Activated CD8-positive, alpha-beta memory T cell treated with anti-CD3 and anti-CD28 coated beads for 4 hours (primary cell): Measurements from ENCODE around the gene ZNF513.

Source experiments
- DNase-seq, 2 donors: peaks; one replicate each; pipeline ENCODE4 v3.0.0-alpha.2; 2020; ENCODE audit warnings: low read depth in 2 of 2

The ZNF513 gene

DNA sequence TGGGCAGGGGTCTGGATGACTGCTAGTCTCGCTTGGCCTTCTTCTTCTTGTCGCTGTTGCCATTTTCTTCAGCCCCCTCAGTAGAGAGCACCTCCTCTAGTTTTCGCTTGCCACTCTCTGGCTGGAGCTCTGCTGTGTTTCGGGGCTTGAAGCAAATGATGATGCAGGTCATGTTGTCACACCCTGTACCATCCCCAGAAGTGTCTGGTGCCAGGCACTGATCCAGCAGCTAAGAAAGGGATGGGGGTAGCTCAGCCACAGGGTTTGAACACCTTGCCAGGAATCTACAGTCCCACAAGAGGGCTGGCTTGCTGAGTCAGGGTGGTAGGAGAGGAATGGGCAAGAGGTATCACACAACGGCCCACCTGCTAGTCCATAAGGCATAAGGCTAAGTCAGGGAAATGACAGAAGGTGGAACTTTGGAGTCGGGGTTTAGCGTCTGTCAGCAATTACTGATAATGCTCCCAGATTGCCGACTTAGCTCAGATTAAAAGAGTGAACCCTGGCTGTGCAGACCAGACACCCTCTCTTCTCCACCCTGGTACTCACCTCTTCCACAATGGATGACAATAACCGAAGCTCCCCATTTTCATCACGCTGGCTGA is 1.1 kb upstream of the ZNF513 start:
- no peak for DNase-seq

- no peak for DNase-seq
These were observed 503 bp downstream of the ZNF513 start for GRCh38 chr2:27379836-27380625.

DNA sequence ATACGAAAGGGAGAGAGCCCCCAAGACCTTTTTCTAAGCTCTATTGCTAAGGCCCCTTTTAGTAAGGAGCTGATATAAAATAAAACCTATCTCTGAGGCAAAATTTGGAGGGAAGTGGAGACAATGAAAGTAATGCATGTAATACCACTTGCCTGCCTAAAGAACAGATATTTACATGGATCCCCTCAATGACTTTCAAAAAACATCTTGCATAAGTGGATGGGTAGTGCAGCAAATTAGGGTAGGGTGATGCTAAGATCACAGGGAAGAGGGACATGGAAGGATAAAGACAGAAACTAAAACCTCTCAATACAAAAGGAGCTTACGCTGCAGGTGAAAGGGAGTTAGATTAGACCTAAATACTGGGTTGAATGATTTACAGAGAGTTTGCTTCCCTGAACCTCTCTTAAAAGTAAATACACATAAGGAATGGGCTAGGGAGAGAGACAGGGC is 1.1 kb downstream of the ZNF513 start:
- no peak for DNase-seq

DNA sequence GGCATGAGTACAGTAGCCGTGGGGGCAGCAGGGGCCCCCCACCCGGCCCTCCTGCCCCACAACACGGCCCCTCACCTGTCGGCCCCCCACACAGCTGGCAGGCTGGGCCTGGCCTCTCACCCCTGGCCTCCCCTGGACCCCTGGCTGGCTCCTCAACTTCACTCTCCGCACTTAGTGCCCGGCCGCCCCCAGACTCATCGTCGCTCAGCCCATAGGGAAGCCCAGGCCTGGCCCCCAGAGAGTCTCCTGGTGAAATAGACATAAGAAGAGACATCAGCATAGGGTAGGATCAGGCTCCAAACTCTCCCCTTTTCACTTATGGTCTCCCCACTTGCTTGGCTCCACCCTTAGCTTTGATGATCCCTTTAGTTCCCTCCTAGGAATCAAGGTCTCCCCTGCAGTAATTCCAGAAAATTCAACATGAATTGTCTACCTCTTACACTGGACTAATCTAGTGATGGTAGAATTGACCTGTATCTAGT is 1.7 kb downstream of the ZNF513 start:
- DNase-seq = no peak

- no peak for DNase-seq
These were observed 2.3 kb downstream of the ZNF513 start for GRCh38 chr2:27378096-27378808.

- no peak for DNase-seq
These were observed 2.9 kb downstream of the ZNF513 start for GRCh38 chr2:27377618-27378095.

DNA sequence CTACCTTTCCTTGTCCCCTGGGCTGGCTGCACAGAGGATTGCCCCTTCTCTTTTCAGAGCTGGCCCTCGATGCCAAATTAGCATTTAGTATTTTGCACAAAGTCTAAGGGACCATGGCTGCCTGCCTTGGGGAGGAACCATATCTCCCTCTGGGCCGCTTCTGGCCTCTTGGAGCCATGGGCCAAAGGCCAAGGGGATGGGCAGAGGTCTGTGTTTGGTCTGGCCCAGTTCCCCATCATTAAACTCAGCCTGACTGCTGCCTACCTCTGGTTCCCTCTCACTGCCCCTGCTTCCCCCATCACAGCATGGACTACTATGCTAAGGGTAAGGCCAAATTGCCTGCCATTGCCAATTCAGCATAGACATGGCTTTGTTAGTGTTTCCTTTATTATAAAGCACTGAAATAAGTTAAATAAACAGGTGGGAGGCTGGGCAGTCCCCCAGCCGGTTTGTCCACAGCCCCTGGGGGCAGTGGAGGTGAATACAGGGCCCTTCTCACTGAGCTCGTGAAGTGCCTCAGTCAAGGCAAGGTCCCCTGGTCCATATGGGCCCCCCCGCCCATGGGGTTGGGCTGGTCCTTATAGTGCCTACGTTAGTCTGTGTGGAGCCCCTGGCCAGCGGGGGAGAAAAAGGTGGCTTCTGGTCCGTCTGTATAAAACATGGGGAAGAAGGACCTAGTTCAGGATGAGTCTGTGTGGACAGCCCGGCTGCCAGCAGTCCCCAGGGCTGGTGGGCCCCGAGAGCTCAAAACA is 3.5 kb downstream of the ZNF513 start:
- no peak for DNase-seq

DNA sequence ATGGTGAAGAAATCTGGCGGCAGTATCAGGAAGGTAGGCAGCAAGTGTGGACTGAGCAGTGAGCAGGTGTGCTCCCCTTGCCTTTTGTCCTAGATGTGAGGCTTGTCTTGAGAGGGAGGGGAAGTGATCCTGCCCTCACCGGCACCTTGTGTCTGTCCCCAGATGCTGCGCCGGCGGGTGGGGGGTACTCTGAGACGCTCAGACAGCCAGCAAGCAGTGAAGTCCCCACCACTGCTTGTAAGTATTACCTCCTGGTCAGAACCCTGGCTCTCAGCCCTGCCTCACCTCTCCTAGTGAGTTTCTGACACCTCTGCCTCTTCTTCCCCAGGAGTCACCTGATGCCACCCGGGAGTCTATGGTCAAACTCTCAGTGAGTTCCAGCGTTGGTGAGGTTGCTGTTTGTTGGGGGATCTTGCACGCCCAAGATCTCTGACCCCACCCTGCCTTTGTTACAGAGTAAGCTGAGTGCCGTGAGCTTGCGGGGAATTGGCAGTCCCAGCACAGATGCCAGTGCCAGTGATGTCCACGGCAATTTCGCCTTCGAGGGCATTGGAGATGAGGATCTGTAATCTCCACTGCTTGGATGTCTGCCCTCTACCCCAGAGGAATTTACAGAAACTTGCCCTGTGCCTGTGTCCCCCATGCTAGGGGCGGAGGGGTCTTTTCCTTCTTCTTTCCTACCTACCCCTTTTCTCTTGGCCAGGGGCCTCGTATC is 4.2 kb downstream of the ZNF513 start:
- no peak for DNase-seq

GRCh38 chr2:27375513-27376099 is 4.9 kb downstream of the ZNF513 start:
- DNase-seq = no peak

DNA sequence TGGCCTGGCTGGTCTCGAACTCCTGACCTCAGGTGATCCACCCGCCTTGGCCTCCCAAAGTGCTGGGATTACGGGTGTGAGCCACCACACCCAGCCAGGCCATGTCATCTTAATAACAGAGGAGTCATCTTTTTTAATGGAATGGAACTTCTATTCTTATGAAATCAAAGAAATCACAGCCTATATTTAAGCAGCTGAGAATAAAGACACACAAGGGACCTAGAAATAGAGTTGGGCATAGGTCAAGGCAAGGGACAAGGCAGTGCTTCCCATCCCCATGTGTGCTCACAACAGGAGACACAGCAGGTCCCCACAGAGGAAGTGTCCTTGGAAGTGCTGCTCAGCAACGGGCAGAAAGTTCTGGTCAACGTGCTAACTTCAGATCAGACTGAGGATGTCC is 7.0 kb downstream of the ZNF513 start:
- DNase-seq = no peak

DNA sequence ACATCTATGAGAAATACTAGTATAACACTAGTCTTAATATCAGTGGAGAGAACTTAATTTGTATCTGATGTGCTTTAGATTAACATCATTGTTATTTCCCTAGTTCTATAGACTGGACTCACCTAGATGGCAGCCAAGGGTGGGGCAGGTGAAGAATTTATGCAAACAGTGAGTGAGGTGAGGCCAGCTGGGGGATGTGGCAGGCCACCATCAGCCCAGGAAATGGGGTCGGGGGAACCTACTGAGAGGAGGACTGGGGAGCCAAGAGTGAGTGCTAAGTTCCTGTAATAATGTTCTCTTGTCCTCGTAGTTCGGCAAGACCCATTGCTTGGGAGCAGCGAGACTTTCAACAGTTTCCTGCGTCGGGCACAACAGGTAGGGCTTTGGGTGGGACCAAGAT is 7.6 kb downstream of the ZNF513 start:
- DNase-seq = no peak

DNA sequence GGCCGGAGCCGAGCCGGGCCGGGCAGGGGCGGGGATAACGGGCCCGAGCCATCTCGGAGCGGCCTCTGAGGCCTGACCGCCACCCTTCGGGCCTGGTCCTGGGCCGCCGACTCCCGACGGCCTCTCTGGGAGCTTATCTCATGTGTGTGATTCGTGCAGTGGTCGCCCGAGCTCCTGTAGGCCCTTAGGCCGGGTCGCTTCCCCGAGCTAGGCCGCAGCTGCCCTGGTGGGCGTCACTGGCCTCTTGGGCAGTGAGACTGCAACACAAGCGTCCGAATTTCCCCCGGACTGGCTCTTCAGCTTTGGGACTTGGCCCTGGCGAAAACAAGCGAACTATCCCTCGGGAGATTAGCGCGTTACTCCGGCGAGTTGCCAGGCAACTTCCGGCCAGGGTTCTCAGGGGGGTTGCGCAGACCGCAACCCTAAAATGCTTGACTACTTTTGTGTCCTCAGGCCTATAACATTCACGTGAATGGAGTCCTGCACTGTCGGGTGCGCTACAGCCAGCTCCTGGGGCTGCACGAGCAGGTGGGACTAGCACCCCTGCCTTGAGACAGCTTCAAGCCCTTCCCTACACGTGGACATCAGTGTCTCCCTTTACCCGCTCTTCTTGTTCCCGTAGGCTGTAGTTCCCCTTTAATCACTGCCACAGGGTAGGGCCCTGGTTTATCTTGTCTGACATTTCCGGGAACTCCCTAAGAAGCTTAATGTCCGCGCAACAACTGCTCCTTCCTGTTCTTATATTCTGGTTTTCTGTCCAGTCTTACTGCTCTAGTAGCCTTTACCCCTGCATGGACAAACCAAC is 9.5 kb downstream of the ZNF513 start:
- DNase-seq = no peak

DNA sequence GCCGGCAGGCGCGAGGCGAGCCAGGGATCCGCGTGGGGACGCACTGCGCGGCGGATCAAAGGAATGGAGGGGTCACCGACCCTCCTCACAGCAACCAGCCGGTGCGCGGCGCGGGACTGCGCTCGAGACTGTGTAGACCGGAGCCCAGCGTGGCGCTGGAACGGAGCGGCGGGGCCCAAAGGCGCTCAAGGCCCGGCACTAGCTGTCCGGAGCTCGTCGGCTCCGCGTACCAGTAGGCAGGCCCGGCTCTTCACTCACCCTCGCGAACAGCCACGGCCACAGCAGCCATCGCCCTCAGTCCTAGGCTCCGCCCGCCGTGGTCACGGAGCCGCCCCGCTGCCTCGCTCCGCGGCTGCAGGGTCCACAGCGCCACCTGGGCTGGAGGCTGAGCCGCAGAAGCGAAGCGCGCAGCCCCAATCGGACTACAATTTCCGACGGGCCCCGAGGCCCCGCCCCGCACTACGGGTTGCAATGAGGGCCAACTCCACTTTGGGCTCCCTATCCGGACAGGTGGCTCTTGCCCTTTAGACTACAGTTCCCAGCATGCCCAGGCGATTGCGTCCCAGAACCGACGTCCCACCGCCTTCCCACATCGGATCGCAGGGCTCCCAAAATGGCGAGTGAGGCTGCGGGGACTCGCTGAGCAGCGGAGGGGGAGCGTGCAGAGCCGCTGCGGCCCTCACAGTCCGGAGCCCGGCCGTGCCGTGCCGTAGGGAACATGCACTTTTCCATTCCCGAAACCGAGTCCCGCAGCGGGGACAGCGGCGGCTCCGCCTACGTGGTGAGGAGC is 10.3 kb downstream of the ZNF513 start, which contains the start of the genes EIF2B4 and SNX17:
Gene EIF2B4, minus strand, starts transcription at position 313 of the 790 bp plus-strand sequence. Its CDS starts 24 bp downstream, at position 289.
Gene SNX17, plus strand, starts transcription at position 591 of the 790 bp plus-strand sequence. Its CDS starts 128 bp downstream, at position 719.
- DNase-seq = peak; percentile 98

DNA sequence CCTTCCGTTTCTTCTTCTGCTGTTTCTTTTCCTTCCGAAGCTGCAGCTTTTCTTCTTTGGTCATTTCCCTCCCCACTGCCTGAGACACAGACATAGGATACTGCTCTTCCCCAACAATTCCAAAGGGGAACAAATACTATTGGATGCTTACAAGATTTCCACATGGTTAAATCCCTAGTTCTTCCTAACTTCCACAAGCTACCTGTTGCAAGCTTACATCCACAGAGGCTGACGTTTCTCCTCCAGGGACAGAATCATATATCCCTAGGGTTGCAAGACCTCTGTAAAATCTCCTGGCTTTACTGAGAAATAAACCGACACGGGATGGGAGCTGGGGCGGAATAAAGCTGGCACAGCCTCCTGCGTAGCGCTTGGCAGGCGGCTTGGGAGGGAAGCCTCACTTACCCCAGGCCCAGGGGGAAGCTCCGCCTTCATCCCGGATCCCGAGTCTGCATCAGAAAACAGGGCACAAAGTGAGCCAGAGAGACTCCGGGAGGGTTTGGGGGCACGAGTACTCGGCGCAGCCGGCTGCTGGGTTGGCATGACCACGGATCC is 11.0 kb downstream of the ZNF513 start:
- DNase-seq = no peak

DNA sequence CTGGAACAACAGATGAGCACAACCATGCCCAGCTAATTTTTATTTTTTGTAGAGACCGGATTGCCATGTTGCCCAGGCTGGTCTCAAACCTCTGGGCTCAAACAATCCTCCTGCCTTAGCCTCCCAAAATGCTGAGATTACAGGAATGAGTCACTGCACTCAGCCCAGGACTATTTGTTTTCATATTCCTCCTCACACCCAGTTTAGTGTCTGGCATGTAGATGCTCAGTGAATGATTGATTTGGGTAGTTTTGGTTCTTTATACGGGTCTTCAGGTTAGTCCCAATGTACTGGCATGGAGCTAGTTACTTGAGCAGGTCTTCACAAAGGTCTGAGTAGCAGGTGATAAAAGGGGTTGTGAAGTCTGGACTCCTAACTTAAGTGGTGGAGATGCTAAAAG is 16.6 kb downstream of the ZNF513 start:
- DNase-seq = no peak

DNA sequence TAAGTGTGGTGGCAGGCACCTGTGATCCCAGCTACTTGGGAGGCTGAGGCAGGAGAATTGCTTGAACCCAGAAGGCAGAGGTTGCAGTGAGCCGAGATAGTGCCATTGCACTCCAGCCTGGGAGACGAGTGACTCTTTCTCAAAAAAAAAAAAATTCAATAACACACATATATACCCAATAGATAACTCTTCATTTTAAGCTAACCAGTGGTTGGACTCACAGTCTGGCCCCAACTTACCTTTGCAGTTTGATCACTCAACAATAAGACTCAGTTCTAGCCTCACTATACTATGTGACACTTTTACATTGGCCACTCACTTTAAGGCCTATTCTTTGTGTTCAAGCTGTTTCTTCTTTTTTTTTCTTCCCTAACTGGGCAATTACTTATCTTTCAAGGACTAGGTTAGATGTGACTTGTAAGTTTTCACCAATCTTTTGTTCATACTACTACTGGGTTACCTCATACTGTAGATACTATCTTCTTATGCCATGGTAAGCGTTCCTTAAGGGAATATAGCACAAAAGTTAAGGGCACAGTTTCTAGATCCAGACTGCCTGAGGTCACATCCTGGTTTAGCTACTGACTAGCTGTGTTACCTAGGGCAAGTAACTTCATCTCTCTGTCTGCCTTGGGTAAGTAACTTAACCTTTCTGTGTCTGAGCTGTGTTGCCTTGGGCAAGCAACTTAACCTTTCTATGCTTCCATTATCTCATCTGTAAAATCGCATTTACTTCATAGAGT is 17.7 kb downstream of the ZNF513 start:
- DNase-seq = no peak

DNA sequence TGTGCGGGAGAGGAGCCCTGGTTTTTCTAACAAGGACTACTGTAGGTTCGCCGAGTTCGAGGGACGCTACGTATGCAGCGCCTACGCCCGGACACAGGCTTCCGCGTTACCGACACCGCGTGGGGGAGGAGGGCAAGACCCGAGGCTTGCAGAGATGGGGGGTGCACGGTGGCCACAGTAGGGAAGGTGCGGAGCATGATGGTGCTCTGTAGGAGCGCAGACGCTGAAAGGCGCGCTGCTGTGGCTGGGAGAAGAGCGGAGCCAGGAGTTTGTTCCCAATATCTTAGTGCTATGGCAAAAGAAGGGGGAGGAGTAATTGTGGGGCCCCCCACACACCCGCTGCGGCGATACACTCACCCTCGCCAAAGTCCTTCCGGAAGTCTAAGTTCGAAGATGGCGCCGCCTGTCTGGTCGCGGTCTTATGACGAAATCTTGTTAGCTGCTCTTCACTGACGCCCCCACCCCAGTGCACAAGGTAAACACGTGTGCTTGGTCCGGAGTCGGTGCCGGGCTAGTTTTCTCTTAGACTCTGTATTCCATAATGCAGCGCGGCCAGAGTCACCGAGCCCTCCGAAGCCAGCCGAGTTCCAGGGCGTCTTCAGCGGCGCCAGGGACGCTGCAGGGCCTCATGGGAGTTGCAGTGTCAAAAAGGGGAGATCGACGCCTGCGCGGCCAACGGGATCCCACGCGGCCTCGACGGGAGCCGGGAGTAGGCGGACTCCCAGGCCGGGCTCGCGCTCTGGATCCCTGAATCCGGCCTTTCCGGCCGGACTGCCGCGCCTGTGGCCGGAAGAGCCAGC is 24.0 kb downstream of the ZNF513 start, which contains the start of gene GTF3C2:
Gene GTF3C2, minus strand, starts transcription at position 383 of the 800 bp plus-strand sequence. CDS start 13,210 bp downstream, outside the sequence.
- DNase-seq = peak; percentile 91 to 92
